ENCODE data around the gene KNTC1.

DNA sequence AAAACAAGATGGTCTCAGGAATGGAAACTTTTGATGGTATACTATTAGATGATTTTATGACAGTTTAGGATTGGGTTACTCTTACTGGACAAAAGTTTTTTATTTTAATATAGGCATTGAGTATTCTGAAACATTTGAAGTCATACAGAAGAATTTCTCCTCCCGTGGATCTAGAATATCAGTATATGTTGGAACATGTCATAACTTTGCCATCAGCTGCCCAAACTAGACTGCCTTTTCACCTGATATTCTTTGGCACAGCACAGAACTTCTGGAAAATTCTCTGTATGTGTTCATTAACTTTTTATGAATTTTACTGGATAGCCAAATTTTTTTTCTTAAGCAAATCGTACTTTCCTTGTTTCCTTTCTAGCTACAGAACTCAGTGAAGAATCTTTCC is 75.4 kb downstream of the KNTC1 start:
- TF ChIP-seq, protein P1, sequence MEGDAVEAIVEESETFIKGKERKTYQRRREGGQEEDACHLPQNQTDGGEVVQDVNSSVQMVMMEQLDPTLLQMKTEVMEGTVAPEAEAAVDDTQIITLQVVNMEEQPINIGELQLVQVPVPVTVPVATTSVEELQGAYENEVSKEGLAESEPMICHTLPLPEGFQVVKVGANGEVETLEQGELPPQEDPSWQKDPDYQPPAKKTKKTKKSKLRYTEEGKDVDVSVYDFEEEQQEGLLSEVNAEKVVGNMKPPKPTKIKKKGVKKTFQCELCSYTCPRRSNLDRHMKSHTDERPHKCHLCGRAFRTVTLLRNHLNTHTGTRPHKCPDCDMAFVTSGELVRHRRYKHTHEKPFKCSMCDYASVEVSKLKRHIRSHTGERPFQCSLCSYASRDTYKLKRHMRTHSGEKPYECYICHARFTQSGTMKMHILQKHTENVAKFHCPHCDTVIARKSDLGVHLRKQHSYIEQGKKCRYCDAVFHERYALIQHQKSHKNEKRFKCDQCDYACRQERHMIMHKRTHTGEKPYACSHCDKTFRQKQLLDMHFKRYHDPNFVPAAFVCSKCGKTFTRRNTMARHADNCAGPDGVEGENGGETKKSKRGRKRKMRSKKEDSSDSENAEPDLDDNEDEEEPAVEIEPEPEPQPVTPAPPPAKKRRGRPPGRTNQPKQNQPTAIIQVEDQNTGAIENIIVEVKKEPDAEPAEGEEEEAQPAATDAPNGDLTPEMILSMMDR (IDR thresholded peaks at IDR 0.05 in 8 of 11, conservative IDR thresholded peaks at IDR 0.05 in 3 of 11): no peak
- no peak for TF ChIP-seq POLR2A (IDR thresholded peaks at IDR 0.05)
- no peak for TF ChIP-seq POLR2AphosphoS5 (IDR thresholded peaks at IDR 0.05)
